Subcutaneous adipose tissue (tissue), 4 donors: ENCODE measurements around the gene R3HDM2. TPM values are rescaled to one million over a fixed set of nuclear protein-coding genes. Genes with fewer than 3 reads are reported as not detected.

Experiments
- total RNA-seq, 4 donors: library from RNA; depleted of rRNA; stranded (reverse); fragments of >200 nt; gene quantifications; one replicate each; pipeline ENCODE4 v1.1.0, GENCODE V29; 2016
- TF ChIP-seq, protein P1 (sequence below): fragments of 450-650 bp; IDR thresholded peaks from one replicate; pipeline ENCODE4 v1.5.1; 2016; ENCODE audit warnings: low read depth, mild to moderate bottlenecking, control low read depth, antibody characterized with exemption, moderate library complexity

The R3HDM2 gene
- total RNA-seq, 4 donors from 2014 or later = 48.2 to 51.2 (median 48.7) TPM

DNA sequence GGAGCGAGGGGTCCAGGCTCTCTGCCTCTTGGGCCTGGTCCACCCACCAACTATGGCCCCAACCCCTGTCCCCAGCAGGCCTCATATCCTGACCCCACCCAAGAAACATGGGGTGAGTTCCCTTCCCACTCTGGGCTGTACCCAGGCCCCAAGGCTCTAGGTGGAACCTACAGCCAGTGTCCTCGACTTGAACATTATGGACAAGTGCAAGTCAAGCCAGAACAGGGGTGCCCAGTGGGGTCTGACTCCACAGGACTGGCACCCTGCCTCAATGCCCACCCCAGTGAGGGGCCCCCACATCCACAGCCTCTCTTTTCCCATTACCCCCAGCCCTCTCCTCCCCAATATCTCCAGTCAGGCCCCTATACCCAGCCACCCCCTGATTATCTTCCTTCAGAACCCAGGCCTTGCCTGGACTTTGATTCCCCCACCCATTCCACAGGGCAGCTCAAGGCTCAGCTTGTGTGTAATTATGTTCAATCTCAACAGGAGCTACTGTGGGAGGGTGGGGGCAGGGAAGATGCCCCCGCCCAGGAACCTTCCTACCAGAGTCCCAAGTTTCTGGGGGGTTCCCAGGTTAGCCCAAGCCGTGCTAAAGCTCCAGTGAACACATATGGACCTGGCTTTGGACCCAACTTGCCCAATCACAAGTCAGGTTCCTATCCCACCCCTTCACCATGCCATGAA lies 40.3 kb upstream of the R3HDM2 start:
- TF ChIP-seq, protein P1, sequence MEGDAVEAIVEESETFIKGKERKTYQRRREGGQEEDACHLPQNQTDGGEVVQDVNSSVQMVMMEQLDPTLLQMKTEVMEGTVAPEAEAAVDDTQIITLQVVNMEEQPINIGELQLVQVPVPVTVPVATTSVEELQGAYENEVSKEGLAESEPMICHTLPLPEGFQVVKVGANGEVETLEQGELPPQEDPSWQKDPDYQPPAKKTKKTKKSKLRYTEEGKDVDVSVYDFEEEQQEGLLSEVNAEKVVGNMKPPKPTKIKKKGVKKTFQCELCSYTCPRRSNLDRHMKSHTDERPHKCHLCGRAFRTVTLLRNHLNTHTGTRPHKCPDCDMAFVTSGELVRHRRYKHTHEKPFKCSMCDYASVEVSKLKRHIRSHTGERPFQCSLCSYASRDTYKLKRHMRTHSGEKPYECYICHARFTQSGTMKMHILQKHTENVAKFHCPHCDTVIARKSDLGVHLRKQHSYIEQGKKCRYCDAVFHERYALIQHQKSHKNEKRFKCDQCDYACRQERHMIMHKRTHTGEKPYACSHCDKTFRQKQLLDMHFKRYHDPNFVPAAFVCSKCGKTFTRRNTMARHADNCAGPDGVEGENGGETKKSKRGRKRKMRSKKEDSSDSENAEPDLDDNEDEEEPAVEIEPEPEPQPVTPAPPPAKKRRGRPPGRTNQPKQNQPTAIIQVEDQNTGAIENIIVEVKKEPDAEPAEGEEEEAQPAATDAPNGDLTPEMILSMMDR = no peak

DNA sequence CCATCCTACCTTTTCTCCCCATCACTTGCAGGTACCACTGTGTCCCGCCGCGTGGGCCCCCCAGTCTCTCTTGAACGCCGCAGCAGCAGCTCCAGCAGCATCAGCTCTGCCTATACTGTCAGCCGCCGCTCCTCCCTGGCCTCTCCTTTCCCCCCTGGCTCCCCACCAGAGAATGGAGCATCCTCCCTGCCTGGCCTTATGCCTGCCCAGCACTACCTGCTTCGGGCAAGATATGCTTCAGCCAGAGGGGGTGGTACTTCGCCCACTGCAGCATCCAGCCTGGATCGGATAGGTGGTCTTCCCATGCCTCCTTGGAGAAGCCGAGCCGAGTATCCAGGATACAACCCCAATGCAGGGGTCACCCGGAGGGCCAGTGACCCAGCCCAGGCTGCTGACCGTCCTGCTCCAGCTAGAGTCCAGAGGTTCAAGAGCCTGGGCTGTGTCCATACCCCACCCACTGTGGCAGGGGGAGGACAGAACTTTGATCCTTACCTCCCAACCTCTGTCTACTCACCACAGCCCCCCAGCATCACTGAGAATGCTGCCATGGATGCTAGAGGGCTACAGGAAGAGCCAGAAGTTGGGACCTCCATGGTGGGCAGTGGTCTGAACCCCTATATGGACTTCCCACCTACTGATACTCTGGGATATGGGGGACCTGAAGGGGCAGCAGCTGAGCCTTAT lies 39.6 kb upstream of the R3HDM2 start:
- TF ChIP-seq, protein P1 = no peak

DNA sequence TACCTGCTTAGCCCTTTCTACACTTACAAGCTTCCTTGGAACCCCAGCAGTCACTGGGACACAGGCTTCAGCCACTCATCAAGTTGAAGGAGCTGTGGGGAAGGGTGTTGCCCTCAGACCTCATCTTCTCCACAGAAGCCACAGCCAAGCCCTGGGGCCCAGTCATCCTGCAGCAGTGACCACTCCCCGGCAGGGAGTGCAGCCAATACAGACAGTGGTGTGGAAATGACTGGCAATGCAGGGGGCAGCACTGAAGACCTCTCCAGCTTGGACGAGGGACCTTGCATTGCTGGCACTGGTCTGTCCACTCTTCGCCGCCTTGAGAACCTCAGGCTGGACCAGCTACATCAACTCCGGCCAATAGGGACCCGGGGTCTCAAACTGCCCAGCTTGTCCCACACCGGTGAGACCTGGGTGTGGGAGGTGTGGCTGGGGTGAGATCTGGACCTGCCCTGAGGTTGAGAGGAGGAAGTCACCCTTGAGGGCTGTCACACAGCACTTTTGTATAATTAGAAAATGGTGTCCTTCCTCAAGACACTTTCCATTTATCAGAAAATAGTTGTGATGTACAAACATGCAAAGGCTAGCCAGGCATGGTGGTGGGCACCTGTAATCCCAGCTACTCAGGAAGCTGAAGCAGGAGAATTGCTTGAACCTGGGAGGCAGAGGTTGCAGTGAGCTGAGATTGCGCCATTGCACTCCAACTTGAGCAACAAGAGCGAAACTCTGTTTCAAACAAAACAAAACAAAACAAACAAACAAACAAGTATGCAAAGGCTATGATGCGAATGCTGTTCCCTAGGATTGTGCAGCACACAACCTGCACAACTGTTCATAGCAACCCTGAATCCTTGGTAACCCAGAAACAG lies 38.7 kb upstream of the R3HDM2 start:
- TF ChIP-seq, protein P1 = no peak

DNA sequence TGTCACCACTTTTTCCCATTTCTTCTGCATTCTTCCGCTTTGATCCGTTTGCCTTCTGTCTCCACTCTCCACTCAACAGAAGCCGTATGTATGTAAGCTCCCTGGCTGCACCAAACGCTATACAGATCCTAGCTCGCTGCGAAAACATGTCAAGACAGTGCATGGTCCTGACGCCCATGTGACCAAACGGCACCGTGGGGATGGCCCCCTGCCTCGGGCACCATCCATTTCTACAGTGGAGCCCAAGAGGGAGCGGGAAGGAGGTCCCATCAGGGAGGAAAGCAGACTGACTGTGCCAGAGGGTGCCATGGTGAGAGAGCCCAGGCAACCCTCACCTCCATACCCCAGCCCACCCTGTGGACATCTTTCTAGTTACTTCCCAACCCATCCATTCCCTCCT lies 37.1 kb upstream of the R3HDM2 start:
- TF ChIP-seq, protein P1 = no peak

DNA sequence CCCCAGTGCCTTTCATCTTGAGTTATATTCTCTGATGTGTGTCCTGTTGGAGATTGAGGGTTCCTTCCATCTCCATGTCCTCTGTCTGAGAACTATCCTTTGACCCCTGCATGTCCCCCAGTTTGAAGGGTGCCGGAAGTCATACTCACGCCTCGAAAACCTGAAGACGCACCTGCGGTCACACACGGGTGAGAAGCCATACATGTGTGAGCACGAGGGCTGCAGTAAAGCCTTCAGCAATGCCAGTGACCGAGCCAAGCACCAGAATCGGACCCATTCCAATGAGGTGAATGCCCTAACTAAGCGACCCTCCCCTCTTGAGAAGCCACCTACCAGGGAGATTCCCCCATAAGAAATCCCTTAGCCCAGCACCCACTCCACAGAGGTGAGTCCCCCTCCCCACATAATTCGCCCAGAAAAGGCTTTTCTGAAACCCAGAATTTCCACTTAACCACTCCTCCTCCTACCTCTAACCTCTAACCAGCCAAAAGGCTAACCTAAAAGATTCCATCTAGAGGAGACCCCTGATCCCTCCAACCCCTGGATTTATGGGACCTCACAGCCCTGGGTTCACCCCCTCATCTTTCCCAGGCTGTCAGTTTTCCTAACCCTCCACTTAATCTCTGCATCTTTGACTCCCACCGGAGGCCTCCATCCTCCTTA lies 36.5 kb upstream of the R3HDM2 start:
- TF ChIP-seq, protein P1 = no peak

DNA sequence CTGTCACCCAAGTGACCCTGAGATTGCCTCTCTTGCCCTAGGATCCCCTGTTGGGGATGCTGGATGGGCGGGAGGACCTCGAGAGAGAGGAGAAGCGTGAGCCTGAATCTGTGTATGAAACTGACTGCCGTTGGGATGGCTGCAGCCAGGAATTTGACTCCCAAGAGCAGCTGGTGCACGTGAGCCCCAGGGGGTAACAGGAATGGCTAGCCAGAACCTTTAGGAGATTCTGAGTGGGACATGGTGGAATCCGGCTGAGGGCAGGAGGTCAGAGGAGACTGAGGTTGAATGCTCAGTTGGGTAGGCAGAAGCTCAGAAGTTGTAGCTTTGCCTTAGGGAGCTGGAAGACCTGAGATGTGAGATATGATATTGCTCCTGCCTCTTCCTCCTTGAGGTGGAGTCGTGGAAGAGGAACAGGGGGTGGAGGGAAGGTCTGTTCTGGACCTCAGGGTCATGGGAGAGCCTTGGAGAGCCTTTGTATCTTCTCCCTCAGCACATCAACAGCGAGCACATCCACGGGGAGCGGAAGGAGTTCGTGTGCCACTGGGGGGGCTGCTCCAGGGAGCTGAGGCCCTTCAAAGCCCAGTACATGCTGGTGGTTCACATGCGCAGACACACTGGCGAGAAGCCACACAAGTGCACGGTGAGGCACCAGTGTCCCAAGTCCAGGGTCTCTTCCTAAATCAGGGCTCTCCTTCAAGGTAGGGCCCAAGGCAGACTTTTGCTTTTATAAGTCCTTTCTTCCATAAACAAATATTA lies 35.1 kb upstream of the R3HDM2 start:
- TF ChIP-seq, protein P1 = no peak
